ENCODE data around the gene HARS2.
A peak's percentile ranks its signal among the peaks of the same experiment; 100 is the strongest.

Gene HARS2

DNA sequence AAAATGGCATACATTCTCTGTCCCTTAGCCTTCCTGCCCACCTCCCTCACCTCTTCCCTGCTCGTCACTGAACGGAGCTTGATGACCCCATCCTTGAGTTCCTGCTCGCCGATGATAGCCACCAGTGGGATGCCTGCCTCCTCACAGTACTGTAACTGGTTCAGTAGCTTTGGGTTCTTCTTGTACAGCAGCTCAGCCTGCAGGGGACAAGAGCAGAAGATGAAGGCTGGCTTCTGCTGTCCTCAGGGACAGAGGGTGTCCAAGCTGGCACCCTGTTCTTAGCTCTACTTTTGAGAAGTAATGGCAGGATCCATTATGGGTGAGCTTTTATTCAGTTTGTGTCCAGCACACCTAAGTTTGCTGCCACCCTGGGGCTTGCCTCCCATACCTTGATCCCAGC, 16.6 kb upstream of the HARS2 start:
- H3K9ac ChIP-seq (ENCODE audit: insufficient read length, low read depth): no peak overlapping the region
- H3K9me3 ChIP-seq (ENCODE audit: insufficient read depth, low read length): no peaks in the 10 kb centered on the region
- no peaks in the 10 kb centered on the region for H3K4me1 ChIP-seq (ENCODE audit: insufficient read depth, insufficient read length)
- no peak for DNase-seq (ENCODE audit: low read depth, low spot score)
- H3K4me3 ChIP-seq (ENCODE audit: insufficient read length, low read depth): no peak overlapping the region
- peaks cover 84% of the 10 kb centered on the region for H3K36me3 ChIP-seq (ENCODE audit: insufficient read depth, insufficient read length, low read length)
- TF ChIP-seq YY1 (IDR thresholded peaks at IDR 0.05; ENCODE audit: insufficient read depth, insufficient read length) (no peak), SUZ12 (IDR thresholded peaks at IDR 0.05; ENCODE audit: extremely low read depth, insufficient read depth, insufficient read length) (no peak), ZNF274 (IDR thresholded peaks at IDR 0.05; ENCODE audit: low read depth, low read length) (no peak)
- no peaks in the 10 kb centered on the region for H3K27me3 ChIP-seq (ENCODE audit: insufficient read depth, insufficient read length)

- TF ChIP-seq SUZ12 (IDR thresholded peaks at IDR 0.05; ENCODE audit: extremely low read depth, insufficient read depth, insufficient read length): no peak
- TF ChIP-seq YY1 (IDR thresholded peaks at IDR 0.05; ENCODE audit: insufficient read depth, insufficient read length): no peak
- no peak for TF ChIP-seq ZNF274 (IDR thresholded peaks at IDR 0.05; ENCODE audit: low read depth, low read length)
- H3K4me3 ChIP-seq (ENCODE audit: insufficient read length, low read depth): no peak overlapping the region
- H3K4me1 ChIP-seq (ENCODE audit: insufficient read depth, insufficient read length): no peaks in the 10 kb centered on the region
- H3K27me3 ChIP-seq (ENCODE audit: insufficient read depth, insufficient read length): no peaks in the 10 kb centered on the region
- H3K36me3 ChIP-seq (ENCODE audit: insufficient read depth, insufficient read length, low read length): peaks cover 78% of the 10 kb centered on the region
- H3K9ac ChIP-seq (ENCODE audit: insufficient read length, low read depth): no peak overlapping the region
- no peak for DNase-seq (ENCODE audit: low read depth, low spot score)
- no peaks in the 10 kb centered on the region for H3K9me3 ChIP-seq (ENCODE audit: insufficient read depth, low read length)
These were observed 13.3 kb upstream of the HARS2 start for GRCh38 chr5:140677947-140678346.

DNA sequence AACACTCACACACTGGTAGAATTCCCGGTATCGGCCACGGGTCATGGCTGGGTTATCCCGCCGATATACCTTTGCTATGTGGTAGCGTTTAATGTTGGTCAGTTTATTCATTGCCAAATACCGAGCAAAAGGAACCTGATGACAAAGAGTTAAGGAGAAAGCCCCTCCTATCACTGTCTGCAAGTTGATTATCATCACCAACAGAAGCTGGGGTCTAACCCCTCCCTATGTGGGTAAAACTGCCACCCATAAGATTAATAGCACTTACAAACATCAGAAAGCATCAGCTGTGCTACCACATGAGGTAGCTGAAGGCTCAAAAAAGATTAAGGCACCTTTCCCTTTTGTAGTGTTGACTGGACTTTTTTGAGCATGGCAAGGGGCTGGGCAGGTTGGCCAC, 12.3 kb upstream of the HARS2 start:
- no peak overlapping the region for H3K9ac ChIP-seq (ENCODE audit: insufficient read length, low read depth)
- no peak for DNase-seq (ENCODE audit: low read depth, low spot score)
- H3K9me3 ChIP-seq (ENCODE audit: insufficient read depth, low read length): no peaks in the 10 kb centered on the region
- H3K36me3 ChIP-seq (ENCODE audit: insufficient read depth, insufficient read length, low read length): peaks cover 76% of the 10 kb centered on the region
- no peaks in the 10 kb centered on the region for H3K27me3 ChIP-seq (ENCODE audit: insufficient read depth, insufficient read length)
- TF ChIP-seq ZNF274 (IDR thresholded peaks at IDR 0.05; ENCODE audit: low read depth, low read length) (no peak), YY1 (IDR thresholded peaks at IDR 0.05; ENCODE audit: insufficient read depth, insufficient read length) (no peak)
- H3K4me3 ChIP-seq (ENCODE audit: insufficient read length, low read depth): no peak overlapping the region
- H3K4me1 ChIP-seq (ENCODE audit: insufficient read depth, insufficient read length): no peaks in the 10 kb centered on the region

DNA sequence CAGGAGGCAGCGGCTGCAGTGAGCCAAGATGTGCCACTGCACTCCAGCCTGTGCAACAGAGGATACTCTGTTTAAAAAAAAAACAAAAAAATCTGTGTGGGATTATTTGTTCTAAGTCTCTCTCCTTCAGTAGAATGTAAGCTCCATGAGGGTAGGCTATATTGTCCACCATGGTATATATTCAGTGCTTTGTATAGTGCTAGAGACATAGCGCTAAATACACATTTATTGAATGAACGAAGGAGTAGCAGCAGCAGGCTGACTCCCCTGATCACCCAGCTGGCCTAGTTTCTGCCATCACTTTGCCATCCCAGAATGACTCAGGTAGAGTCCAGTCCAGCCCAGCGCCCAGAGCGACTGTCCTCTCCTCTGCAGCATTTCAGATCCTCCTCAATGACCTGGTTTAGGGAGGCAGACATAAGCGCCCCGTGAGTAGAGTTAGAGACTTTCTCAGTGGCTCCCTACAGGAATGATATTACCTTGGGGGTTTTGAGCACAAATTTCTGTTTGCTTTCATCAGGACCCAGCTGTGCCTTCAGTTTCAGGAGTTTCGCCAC, 801 bp upstream of the HARS2 start:
- TF ChIP-seq YY1 (IDR thresholded peaks at IDR 0.05; ENCODE audit: insufficient read depth, insufficient read length): no peak
- no peak for TF ChIP-seq SUZ12 (IDR thresholded peaks at IDR 0.05; ENCODE audit: extremely low read depth, insufficient read depth, insufficient read length)
- no peak for TF ChIP-seq ZNF274 (IDR thresholded peaks at IDR 0.05; ENCODE audit: low read depth, low read length)
- no peaks in the 10 kb centered on the region for H3K9me3 ChIP-seq (ENCODE audit: insufficient read depth, low read length)
- DNase-seq (ENCODE audit: low read depth, low spot score): no peak
- H3K27me3 ChIP-seq (ENCODE audit: insufficient read depth, insufficient read length): no peaks in the 10 kb centered on the region
- H3K4me1 ChIP-seq (ENCODE audit: insufficient read depth, insufficient read length): no peaks in the 10 kb centered on the region
- H3K9ac ChIP-seq (ENCODE audit: insufficient read length, low read depth): peak overlapping the region; percentile 94
- H3K36me3 ChIP-seq (ENCODE audit: insufficient read depth, insufficient read length, low read length): peaks cover 50% of the 10 kb centered on the region
- peak overlapping the region; percentile 87 for H3K4me3 ChIP-seq (ENCODE audit: insufficient read length, low read depth)

DNA sequence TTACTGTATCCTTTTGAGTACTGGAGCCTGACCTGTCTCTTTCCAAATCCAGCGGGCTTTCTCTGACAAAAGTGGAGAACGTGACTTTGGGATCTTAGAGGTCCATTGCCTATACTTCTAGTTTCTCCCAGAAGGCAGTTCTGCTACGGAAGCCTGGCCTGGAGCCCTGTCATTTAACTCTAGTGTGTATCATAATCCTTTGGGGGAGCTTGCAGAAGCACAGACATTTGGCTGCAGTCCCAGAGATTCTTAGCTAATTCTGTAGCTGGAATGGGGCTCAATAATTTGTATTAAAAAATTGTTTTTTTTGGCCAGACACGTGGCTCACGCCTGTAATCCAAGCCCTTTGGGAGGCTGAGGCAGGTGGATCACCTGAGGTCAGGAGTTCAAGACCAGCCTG, 3.0 kb downstream of the HARS2 start:
- H3K36me3 ChIP-seq (ENCODE audit: insufficient read depth, insufficient read length, low read length): peaks cover 67% of the 10 kb centered on the region
- TF ChIP-seq ZNF274 (IDR thresholded peaks at IDR 0.05; ENCODE audit: low read depth, low read length): no peak
- no peak for TF ChIP-seq YY1 (IDR thresholded peaks at IDR 0.05; ENCODE audit: insufficient read depth, insufficient read length)
- no peak for TF ChIP-seq SUZ12 (IDR thresholded peaks at IDR 0.05; ENCODE audit: extremely low read depth, insufficient read depth, insufficient read length)

GRCh38 chr5:140696891-140697492, 5.7 kb downstream of the HARS2 start:
- no peak for DNase-seq (ENCODE audit: low read depth, low spot score)
- Histone ChIP-seq H3K9me3 (ENCODE audit: insufficient read depth, low read length) (no peaks in the 10 kb centered on the region), H3K27me3 (ENCODE audit: insufficient read depth, insufficient read length) (no peaks in the 10 kb centered on the region), H3K9ac (ENCODE audit: insufficient read length, low read depth) (no peak overlapping the region), H3K4me3 (ENCODE audit: insufficient read length, low read depth) (no peak overlapping the region), H3K4me1 (ENCODE audit: insufficient read depth, insufficient read length) (peaks cover 2% of the 10 kb centered on the region), H3K36me3 (ENCODE audit: insufficient read depth, insufficient read length, low read length) (peaks cover 74% of the 10 kb centered on the region)
- no peak for TF ChIP-seq ZNF274 (IDR thresholded peaks at IDR 0.05; ENCODE audit: low read depth, low read length)
- no peak for TF ChIP-seq SUZ12 (IDR thresholded peaks at IDR 0.05; ENCODE audit: extremely low read depth, insufficient read depth, insufficient read length)
- TF ChIP-seq YY1 (IDR thresholded peaks at IDR 0.05; ENCODE audit: insufficient read depth, insufficient read length): no peak

More for the DNA sequence above, 3.0 kb downstream of the HARS2 start:
- no peaks in the 10 kb centered on the region for H3K9me3 ChIP-seq (ENCODE audit: insufficient read depth, low read length)
- DNase-seq (ENCODE audit: low read depth, low spot score): no peak
- H3K9ac ChIP-seq (ENCODE audit: insufficient read length, low read depth): no peak overlapping the region
- no peak overlapping the region for H3K4me3 ChIP-seq (ENCODE audit: insufficient read length, low read depth)
- H3K4me1 ChIP-seq (ENCODE audit: insufficient read depth, insufficient read length): no peaks in the 10 kb centered on the region
- no peaks in the 10 kb centered on the region for H3K27me3 ChIP-seq (ENCODE audit: insufficient read depth, insufficient read length)

DNA sequence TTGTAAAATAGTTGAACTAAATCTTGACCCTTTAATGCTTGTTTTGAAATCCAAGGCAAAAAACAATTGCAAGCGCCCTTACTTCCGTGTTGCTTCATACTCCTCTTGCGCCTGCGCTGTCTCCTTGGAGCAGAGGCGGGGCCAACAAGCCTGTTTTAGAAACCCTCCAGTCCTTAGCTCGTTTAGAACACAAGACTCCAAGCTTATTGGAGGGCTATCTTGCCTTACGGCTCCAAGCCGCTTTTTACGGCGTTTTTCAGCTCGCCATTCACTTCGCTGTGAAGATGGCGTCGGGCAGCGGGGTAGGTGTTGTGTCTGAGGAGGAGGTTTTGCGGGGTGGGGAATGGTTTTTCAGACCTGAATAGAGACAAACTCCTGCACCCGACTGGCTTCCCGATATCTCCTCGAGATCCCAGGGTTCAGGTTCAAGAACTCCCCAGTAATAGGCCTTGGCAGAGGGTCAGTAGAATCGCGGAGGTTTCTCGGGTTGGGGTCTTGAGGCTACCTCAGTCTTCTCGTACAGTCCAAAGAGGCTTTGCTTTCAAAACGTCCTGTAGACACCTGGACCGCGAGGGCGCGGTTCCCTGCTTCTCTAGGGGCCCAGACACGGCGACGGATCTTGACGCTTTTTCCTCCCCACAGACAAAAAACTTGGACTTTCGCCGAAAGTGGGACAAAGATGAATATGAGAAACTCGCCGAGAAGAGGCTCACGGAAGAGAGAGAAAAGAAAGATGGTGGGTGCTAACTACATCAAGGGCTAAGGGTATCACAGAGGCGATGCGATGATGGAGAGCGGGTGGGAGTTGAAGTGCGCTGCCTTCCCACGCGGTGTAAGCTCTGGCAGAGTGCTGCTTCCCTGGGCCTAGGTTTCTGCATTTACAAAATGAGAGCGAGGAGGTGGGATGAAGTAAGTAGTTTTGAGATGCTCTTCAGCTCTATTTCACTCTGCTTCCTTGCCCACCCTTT, 9.2 kb downstream of the HARS2 start, which contains the start of gene ZMAT2:
TSS of gene ZMAT2 (plus strand) at position 271 of the 968 bp plus-strand sequence. CDS start at position 285, 14 bp downstream.
- peaks cover 84% of the 10 kb centered on the region for H3K36me3 ChIP-seq (ENCODE audit: insufficient read depth, insufficient read length, low read length)
- peak within 1 kb of the TSS; percentile 77 for H3K4me3 ChIP-seq (ENCODE audit: insufficient read length, low read depth)
- no peaks in the 10 kb centered on the region for H3K27me3 ChIP-seq (ENCODE audit: insufficient read depth, insufficient read length)
- H3K9me3 ChIP-seq (ENCODE audit: insufficient read depth, low read length): no peaks in the 10 kb centered on the region
- TF ChIP-seq YY1 (IDR thresholded peaks at IDR 0.05; ENCODE audit: insufficient read depth, insufficient read length): peak; percentile 87
- TF ChIP-seq SUZ12 (IDR thresholded peaks at IDR 0.05; ENCODE audit: extremely low read depth, insufficient read depth, insufficient read length): no peak
- TF ChIP-seq ZNF274 (IDR thresholded peaks at IDR 0.05; ENCODE audit: low read depth, low read length): no peak
- peak; percentile 89 for DNase-seq (ENCODE audit: low read depth, low spot score)
- H3K9ac ChIP-seq (ENCODE audit: insufficient read length, low read depth): peak within 1 kb of the TSS; percentile 73
- peaks cover 5% of the 10 kb centered on the region for H3K4me1 ChIP-seq (ENCODE audit: insufficient read depth, insufficient read length)

All from NT2/D1 (cell line).